HepG2 (cell line): Measurements from ENCODE around the gene MMAA.
"Not testable (repeated sequence)": the region's sequence is repeated elsewhere in the genome, so short reads cannot be mapped to it uniquely, and the experiment has no call there.

Source experiments
- CTCF ChIP-seq: sonication (generic); formaldehyde crosslinking; IDR thresholded peaks from 2 replicates; pipeline ENCODE4 v1.5.0; 2020; ENCODE audit warnings: mild to moderate bottlenecking, missing genetic modification reagents, moderate library complexity
- TCF7 ChIP-seq: sonication (generic); IDR thresholded peaks from 2 replicates; pipeline ENCODE4 v1.6.1; 2016; ENCODE audit warnings: antibody characterized with exemption, low read depth
- THRA ChIP-seq: sonication (generic); formaldehyde crosslinking; IDR thresholded peaks from 2 replicates; pipeline ENCODE4 v1.4.0; 2020; ENCODE audit warnings: missing genetic modification reagents, borderline replicate concordance
- YY1 ChIP-seq: IDR thresholded peaks from 2 replicates; pipeline ENCODE4 v1.6.1; 2011; ENCODE audit warnings: low read length, low read depth, moderate library complexity, mild to moderate bottlenecking; ENCODE audit not compliant: insufficient read depth, insufficient replicate concordance

- not testable (repeated sequence) for TF ChIP-seq THRA; CTCF (CRISPR knock-in tag); YY1; TCF7
Measured at GRCh38 chr4:145640236-145640635, 21.1 kb downstream of the MMAA start.
